Measurements from ENCODE around the gene VPS37B. TPM values are rescaled to one million over a fixed set of nuclear protein-coding genes. Genes with fewer than 3 reads are reported as not detected.

VPS37B gene
- total RNA-seq, 1 donor from 2014 or later, result 16.0 TPM

DNA sequence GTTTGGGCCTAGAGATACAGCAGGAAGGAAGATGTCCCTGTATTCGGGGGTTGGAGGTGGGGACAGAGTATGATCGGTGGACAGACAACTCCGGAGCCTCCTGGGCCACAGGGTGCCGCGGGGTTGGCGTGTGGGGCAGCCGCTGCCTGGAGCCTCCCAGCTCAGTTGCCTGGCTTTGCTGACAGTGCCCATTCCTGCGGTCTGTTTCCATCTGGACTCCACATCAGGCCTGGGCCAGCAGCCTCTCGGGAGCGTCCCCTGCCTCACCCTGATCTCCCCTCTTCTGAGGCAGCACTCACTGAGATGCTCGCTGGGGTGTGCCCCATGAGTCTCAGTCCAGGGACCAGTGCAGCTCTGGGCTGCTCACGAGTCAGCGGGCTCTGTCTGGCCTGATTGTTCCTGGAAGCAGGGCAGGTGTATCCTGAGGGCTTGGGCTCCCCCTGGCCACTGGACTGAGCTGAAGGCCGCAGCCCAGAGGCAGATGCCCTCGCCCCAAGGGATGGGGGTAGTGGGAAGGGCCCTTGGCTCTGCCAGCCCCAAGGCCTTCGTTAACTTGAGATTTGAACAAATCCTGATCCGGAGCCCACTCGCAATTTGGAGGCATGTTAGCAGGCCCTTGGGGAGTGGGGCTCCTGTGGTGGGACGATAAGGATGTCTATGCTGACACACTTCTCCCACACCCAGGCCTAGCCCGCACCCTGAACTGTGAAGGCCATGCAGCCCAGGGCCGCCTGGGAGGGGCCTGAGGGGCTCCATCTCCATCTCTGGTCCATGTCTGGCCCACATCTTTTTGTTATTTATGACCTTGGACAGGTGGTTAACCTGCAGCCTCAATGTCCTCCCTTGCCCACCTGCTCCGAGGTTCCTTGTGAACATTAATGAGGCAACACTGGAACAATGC lies 53.2 kb downstream of the VPS37B start:
- intact Hi-C loops (cut with micrococcal nuclease), result no loop called here

DNA sequence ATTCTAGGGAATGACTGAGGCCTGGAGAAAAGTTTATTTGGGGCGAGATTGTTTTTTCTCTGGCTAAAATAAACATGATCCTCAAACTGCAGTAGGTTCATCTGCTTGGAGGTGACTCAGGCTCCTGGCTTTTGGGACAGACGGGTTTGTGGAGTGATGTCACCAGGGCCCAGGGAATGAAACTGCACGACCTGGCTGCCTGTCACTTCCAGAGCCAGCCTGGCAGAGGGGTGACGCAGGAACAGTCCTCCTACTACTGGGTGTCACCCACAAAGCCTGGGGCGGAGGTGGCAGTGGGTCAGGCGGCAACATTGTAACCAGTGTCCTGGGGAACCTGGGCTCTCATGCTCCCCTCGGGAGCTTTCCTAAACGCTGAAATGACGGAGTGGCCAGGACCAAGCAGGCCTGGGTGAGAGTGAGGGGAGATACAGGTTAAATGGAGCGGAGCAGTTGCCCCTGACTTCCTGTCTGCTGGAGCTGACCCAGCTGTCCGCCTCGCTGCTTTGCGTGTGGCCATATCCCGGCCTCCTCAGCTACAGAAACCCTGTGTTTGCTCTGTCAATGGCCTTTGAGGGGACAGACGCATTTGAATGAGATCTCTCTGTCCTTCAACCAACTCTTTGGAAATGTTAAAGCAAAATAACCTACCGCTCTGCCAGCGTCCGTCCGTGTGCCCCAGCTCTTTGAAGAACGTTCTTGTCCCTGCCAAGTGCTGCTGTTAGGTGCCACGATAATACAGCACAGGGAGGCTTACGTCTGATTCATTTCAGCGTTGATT lies 54.2 kb downstream of the VPS37B start:
- intact Hi-C loops (cut with micrococcal nuclease), result no loop called here

DNA sequence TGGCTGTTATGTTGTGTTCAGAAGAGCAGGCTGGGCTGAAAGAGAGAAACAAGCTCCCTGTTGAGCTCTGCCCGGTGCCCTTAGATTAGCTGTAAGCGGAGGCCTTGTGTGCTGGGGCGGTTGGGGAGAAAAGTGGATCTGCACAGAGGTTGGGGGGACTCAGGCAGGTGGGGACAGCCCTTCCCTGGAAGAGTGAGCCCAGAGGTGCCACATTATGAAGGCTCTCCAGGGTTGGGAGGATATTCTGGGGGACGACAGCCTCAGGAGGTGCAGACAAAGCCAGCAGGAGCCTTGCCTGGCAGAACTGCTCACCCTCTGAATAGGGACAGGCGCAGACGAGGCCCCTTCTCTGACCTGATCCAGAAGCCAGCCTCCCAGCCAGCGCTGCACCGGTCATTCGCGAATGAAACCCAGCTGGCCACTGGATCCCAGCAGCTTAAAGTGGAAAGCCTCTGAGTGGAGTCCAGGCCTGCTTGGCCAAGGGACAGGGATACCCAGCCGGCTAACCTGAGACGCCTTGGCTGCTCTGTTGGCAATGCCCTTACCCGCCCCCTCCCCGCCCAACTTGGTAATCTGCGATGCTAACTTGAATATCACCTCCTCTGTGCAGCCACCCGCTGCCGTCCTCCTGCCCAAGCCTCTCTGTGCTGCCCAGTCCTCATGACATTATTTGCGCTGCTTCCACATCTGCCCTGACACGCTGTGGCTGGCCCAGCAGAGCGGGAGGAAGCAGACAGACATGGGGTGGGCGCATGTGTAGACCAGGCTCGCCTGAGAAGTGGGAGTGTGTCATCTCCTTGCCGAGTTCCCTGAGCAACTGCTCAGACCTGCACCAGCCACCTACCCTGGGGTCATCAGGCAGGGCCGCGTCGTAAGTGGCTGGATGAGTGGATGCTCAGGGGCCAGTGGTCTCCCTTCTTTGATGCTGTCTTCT lies 55.1 kb downstream of the VPS37B start:
- intact Hi-C loops (cut with micrococcal nuclease), result no loop called here

DNA sequence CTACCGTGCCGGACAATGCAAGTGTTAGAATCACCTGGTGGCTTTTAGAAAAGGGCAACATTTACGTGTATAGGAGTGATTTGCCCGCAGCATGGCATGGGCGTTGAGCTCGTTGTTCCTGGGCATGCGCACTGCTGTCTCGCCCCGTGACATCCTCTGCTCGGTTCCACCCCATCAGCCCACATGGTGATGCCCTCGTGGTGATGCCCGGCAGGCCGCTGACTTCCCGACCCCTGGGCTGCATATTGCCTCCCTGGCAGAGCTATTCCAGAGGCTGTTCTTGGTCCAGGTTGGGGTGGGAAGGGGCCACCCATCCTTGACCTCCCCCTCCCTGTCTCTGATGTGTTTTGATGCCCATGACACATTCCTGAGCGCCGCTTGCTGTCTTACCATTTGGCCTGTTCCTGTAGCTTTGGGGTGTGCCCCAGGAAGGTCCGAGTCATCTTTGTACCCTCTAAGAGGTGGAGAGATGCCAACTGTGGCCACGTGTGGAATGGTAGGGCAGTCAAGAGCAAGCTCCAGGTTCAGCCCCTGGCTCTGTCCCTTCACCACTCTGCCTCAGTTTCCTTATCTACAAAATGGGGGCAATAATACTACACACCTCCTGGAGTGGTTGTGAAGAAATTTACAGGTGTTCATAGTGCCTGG lies 55.9 kb downstream of the VPS37B start:
- intact Hi-C loops (cut with micrococcal nuclease), result no loop called here

DNA sequence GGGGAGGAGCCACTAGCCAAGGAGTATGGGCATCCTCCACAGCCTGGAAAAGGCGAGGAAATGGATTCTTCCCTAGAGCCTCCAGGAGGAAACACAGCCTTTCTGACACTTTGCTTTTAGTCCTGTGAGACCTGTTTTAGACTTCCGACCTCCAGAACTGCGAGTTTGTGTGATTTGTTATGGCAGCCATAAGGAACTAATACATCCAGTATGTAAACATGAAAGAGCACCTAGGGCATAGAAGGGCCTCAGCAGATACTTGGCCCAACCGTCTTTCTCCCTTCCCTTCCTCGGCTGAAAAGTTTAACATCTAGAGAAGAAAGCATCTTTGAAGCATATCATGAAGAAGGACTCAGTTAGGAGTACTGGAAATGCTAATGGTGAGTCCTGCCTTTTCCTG lies 57.1 kb downstream of the VPS37B start:
- intact Hi-C loops (cut with micrococcal nuclease), result no loop called here

DNA sequence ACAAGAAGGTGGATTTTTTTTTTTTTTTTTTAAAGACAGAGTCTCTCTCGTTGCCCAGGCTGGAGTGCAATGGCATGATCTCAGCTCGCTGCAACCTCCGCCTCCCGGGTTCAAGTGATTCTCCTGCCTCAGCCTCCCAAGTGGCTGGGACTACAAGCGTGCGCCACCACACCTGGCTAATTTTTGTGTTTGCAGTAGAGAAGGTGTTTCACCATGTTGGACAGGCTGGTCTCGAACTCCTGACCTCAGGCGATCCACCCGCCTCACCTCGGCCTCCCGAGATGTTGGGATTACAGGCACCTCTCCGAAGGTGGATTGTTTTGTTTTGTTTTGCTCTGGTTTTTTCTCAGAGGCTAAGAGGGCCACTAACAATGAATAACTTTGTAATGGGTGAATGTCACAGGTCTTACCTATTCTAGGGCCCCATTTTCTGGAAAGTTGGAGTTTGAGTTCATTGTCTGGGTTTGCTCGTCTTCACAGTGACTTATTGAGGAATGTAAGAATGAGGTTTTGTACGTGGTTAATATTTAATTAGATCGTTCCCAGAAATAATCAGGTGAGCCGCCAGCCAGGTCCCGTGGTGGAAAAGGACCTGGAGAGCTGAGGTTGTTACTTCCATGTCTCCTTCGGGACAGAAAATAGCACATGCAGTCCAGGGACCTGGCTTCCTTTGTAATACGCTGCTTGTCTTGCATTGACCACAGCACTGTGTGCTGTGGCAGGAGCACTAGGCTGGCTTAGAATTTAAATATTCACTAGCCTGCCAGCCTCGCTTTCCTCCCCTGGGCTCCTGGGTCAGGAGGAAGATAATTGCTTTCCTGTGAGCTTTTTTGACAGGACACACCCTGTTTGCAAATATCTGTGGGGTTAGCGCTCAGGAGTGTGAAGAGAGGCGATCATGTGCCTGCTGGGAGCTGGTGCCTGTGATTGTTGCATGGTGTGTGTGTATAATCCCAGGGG lies 58.3 kb downstream of the VPS37B start:
- intact Hi-C loops (cut with micrococcal nuclease), result no loop called here

DNA sequence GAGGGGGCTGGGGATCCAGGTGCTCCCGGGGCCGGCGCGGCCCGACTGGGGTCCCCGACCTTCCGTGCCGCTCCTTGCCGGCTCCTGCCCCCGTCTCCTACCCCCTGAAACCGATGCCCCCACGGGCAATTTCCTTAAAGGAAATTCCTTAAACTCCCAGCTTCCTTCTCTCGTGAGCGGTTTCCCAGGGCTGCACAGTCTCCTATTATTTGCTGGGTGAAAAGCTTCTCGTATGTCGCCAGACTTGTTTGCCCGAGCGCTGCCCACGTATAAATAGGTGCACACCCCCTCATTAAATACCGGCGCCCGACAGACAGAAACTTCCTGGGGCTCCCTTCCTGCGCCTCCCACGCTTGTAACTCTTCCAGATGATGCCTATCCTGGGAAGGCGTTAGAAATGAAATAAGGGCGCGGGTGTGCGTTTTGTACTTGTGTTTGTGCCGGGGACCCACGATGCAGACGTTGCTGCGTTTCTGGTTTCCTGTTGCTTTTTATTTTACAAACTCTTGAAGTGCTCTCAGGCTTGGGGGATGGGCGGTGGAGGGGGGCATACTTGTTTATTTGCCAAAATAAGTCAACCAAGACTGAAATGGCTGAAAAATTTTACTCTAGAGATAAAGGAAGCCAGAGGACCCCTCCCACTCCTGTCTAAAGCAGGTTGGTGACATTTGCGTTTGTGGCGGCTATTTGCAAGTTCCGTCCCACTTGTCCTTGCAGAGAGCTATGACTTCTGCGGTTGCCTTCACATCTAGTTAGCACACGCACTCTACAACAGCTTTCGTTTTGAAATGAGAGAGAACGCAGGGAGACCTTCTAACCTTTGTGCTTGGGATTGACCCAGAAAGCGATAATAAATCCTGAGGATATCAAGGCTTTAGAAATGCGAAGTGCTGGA lies 59.6 kb downstream of the VPS37B start:
- intact Hi-C loops (cut with micrococcal nuclease), result loop anchor here (1.0 kb wide), 1 partner anchor 43 kb away; no protein-coding TSS in a partner anchor

DNA sequence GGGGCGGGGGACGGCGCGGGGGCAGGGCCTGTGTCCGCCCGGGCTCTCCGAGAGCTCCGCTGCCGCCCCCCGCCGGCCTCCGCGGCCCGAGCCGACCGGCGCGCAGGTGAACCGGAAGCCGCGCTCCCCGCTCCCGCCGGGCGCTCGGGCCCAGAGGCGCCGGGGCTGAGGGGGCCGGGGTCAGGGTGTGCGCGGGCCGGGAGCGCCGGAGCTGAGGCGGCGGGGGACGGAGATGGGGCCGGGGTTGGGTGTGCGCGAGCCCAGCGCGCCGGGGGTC lies 60.2 kb downstream of the VPS37B start:
- intact Hi-C loops (cut with micrococcal nuclease), result loop anchor here (1.0 kb wide), 1 partner anchor 42 kb away; no protein-coding TSS in a partner anchor

DNA sequence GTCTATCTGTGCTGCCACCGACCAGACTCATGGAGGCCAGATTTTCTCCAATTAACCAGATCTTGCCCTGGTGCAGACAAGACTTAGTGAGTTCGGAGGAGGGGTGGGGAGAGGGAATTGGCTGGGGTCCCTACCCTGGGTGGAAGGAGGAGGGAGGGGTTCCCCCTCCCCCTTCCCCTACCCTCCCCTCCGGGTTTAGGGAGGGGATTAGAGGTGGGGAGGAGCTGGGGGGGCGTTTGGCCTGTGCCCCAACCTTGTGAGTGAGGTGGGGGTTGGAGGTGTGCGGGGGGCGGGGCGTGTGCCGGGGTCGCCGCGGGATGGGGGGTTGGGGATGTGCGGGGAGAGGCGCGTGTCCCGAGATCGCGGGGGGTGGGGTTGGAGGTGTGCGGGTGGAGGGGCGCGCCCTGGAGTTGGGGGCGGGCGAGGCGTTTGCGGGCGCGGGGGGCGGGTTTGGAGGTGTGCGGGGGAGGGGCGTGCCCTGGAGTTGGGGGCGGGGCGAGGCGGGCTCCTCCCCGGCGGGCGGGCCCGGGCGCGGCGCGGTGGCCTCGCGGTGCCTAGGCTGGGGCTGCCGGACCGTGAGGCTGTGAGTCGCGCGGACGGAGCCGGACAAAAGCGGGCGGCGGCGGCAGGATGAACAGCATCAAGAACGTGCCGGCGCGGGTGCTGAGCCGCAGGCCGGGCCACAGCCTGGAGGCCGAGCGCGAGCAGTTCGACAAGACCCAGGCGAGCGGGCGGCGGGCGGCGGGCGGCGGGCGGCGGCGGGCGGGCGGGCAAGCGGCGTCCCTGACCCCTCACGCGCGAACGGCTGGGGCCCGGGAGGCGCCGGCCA lies 60.8 kb downstream of the VPS37B start, which contains the start of gene HIP1R:
Gene HIP1R (plus strand): TSS at position 537 of the 829 bp plus-strand sequence. CDS start 94 bp downstream, at position 631.
- intact Hi-C loops (cut with micrococcal nuclease), result no loop called here

DNA sequence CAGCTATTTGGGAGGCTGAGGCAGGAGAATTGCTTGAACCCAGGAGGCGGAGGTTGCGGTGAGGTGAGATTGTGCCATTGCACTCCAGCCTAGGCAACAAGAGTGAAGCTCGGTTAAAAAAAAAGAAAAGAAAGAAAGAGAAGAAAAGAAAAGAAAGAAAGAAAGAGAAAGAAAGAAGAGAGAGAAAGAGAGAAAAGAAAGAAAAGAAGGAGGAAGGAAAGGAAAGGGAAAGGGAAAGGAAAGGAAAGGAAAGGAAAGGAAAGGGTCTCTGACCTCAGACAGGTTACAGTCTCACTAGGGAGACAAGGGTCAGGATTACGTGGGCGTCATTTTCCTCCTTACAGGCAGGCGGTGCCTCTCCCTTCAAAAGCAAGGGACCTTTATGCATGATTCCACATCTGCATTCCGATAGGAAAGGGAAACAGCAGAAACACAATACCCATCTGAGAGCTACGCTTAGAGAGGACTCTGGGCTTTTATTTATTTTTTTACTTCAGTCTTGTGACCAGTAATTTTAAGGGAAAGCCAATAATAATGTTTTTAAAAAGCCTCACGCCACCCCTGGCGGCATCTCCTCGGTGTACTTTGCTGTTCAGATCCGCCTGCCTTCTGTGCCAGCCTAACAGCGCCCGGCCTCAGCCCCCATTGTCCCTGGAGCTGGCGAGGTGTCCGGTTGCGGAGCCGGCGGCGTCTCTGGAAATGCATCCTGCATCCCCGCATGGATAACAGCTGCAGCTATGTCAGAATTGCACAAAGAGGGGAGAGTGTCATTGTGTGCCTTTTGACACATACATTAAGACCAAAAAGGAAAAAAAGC lies 61.6 kb downstream of the VPS37B start:
- intact Hi-C loops (cut with micrococcal nuclease), result no loop called here

DNA sequence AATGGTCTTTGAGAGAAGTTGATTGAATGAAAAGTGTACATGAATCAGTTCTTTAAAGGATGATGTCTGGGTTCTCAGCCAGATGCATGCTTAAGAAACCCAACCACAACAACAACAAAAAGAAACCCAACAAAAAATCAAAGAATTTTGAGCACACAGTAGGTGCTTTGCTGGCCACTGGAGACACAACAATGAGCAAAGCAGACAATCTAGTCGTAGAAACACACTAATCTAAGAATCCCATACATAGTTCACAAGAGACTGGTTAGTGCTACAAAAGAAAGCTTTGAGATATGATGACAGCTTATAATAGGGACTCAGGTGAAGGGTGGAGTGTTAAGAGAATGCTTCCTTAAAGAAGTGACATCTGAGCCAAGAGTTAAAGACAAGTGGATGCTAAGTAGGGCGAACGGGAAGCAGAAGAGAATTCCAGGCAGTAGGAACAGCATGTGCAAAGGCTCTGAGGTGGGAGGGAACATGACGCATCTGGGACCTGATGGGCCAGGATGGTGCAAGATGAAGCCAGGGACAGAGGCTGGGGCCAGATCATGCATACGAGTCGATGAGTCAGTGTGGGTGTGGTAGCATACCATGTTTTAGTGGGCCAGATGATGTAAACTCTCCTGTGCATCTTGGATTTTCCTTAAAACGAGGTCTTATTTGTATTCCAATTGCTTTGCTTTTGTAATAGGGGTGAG lies 65.3 kb downstream of the VPS37B start:
- intact Hi-C loops (cut with micrococcal nuclease), result no loop called here

DNA sequence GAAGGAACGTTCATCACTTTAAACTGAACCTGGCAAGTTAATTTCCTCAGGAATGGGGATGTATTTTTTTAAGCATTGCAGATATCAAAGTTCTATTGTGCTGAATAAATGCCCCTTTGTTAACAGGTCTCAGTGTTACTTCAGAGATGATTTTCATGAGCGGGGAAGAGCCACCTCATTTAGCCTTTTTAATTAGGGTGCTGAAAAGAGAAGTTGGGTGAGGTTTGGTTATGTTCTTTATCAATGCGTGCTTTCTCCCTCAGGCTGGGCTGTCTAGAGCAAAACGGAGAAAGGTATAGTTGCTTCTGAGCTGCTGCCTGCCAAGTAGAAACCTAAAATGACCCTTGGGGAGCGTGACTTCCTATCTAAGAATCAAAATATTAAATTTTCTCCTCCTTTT lies 68.7 kb downstream of the VPS37B start:
- intact Hi-C loops (cut with micrococcal nuclease), result no loop called here

DNA sequence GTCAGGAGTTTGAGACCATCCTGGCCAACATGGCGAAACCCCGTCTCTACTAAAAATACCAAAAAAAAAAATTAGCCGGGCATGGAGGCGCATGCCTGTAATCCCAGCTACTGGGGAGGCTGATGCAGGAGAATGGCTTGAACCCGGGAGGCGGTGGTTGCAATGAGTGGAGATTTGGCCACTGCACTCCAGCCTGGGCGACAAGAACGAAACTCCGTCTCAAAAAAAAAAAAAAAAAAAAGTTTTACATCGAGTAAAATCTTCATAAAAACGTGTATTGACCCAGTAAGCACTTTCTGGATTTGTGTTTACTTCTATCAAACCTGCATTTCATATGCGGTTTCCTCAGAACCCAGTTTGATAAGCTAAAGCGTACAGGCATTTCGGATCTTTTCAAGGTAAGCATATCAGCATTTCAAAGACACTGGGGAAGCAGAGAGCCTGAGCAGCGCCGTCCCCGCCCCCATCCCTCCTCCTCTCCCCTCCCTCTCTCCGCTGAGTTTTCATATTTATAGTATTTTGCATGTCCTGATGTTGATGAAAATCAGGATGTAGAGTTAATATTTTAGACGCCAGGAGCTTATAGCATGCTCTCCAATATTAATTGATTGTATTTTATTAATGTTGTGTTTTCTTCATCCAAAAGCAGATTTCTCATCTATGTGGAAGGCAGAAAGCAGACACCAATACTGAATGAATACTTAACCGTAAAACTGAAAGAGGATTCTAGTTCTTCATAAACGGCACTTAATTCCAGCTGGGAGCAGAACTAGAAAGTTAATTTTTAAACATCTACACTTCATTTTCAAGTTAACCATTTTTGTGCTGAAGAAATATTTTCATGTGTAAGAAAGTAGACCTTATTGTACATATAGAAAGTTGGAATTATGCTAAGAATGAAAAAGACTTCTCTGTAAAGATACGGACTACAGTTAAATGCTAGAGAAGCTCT lies 69.9 kb downstream of the VPS37B start:
- intact Hi-C loops (cut with micrococcal nuclease), result no loop called here

DNA sequence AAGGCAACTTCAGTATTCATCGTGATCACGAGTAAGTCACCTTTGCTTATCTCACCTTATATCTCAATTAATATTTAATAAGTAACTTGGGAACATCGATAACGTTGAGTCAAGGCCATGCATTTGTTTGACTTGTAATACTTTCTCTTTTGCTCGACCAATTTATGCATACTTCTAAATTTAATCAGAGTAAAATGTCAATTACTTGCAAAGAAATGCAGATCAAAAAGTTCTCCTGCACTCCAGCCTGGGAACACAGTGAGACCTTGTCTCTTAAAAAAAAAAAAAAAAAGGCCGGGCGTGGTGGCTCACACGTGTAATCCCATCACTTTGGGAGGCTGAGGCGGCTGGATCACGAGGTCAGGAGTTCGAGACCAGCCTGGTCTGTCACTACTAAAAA lies 72.5 kb downstream of the VPS37B start:
- intact Hi-C loops (cut with micrococcal nuclease), result no loop called here

DNA sequence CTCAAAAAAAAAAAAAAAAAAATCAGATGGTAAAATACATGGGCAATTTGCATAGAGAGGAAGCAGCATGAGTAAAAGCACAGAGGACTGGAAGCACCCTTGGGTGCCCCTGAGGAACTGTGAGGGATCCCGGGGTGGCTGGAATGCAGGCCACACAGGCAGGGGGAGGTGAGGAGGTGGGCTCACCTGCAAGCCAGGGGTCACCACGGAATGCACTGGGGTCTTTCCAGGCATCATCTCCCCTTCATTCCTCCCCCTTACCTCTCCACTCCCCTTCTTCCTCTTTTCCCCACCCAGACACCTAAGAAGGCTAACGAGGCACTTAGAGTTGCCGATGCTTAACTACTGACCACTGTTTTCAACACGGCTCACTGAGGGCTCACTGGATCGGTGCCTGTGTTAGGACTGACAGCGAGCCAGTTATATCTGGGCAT lies 75.1 kb downstream of the VPS37B start:
- intact Hi-C loops (cut with micrococcal nuclease), result no loop called here
